Tibial artery (tissue), 4 donors: Measurements from ENCODE around the gene ZNF343.

ENCODE experiments used
- DNase-seq, 2 donors: peaks; one replicate each; pipeline ENCODE4 v3.0.0-alpha.2; 2019
- H3K27ac ChIP-seq, 2 donors: fragments of 200-600 bp; sonication (generic) in 1 of 2; 1 replicate in 1 of 2; 2 replicates in 1 of 2; pipeline ENCODE4 v1.5.1; 2018 to 2019; ENCODE audit warnings: mild to moderate bottlenecking in 1 of 2
- H3K27me3 ChIP-seq, 2 donors: fragments of 200-600 bp; sonication (generic) in 1 of 2; one replicate each; pipeline versions ENCODE4 v1.5.1 to v1.6.0; 2016 to 2019
- H3K36me3 ChIP-seq, 3 donors: fragments of 200-600 bp; sonication (generic) in 2 of 3; one replicate each; pipeline ENCODE4 v1.5.1; 2016 to 2019; ENCODE audit warnings: mild to moderate bottlenecking in 2 of 3
- H3K4me1 ChIP-seq, 4 donors: fragments of 200-600 bp; sonication (generic) in 2 of 4; 1 replicate in 3 of 4; 2 replicates in 1 of 4; pipeline ENCODE4 v1.5.1; 2016 to 2019
- H3K4me3 ChIP-seq, 2 donors: fragments of 200-600 bp; sonication (generic) in 1 of 2; 1 replicate in 1 of 2; 2 replicates in 1 of 2; pipeline ENCODE4 v1.5.1; 2018 to 2019; ENCODE audit warnings: mild to moderate bottlenecking in 2 of 2
- H3K9me3 ChIP-seq, 3 donors: fragments of 200-600 bp; sonication (generic) in 1 of 3; one replicate each; pipeline ENCODE4 v1.5.1; 2016 to 2019
- CTCF ChIP-seq, 2 experiments: fragments of 200-600 bp in 1 of 2; fragments of 450-650 bp in 1 of 2; IDR thresholded peaks; one replicate each; pipeline ENCODE4 v1.5.1; 2017 to 2019; ENCODE audit warnings: antibody characterized with exemption in 2 of 2, mild to moderate bottlenecking in 1 of 2, moderate library complexity in 1 of 2
- intact Hi-C: fragments of 100-400 bp; cut with DNase I; formaldehyde crosslinking; loops from one replicate; pipeline ENCODE4 v1.15.0; 2023; ENCODE audit warnings: low total_unique reads

The ZNF343 gene

GRCh38 chr20:2508631-2509467 lies at the start of gene ZNF343:
TSS of gene ZNF343 (minus strand) at chr20:2508915. CDS start at chr20:2493895, 15,020 bp downstream.
- no peaks in the 10 kb centered on the region for H3K27me3 ChIP-seq
- intact Hi-C loops, result no loop called here
- H3K27ac ChIP-seq, result peak within 1 kb of the TSS; percentile 88
- H3K36me3 ChIP-seq, result no peaks in the 10 kb centered on the region
- peaks cover 0 to 16% (median 9%) of the 10 kb centered on the region in 4 donors for H3K4me1 ChIP-seq
- no peak for TF ChIP-seq CTCF (IDR thresholded peaks at IDR 0.05)
- H3K4me3 ChIP-seq, result peak within 1 kb of the TSS; percentile 73 to 81
- no peaks in the 10 kb centered on the region for H3K9me3 ChIP-seq
- peak; percentile 80 to 87 for DNase-seq

- Histone ChIP-seq H3K27ac (no peak overlapping the region), H3K36me3 (no peaks in the 10 kb centered on the region), H3K9me3 (no peaks in the 10 kb centered on the region), H3K4me1 (peaks cover 0 to 10% (median 4%) of the 10 kb centered on the region in 4 donors), H3K4me3 (no peak overlapping the region), H3K27me3 (peaks cover 0 to 47% of the 10 kb centered on the region in 2 donors)
- no peak for DNase-seq
- intact Hi-C loops, result no loop called here
- no peak for TF ChIP-seq CTCF (IDR thresholded peaks at IDR 0.05)
Observed at GRCh38 chr20:2557873-2558580, 49.3 kb upstream of the ZNF343 start.

GRCh38 chr20:2545594-2545993 lies 36.9 kb upstream of the ZNF343 start:
- Histone ChIP-seq H3K4me3 (no peak overlapping the region), H3K27ac (no peak overlapping the region), H3K36me3 (no peaks in the 10 kb centered on the region), H3K9me3 (no peaks in the 10 kb centered on the region), H3K4me1 (no peaks in the 10 kb centered on the region), H3K27me3 (peaks cover 0 to 7% of the 10 kb centered on the region in 2 donors)
- TF ChIP-seq CTCF (IDR thresholded peaks at IDR 0.05), result no peak
- intact Hi-C loops, result no loop called here
- DNase-seq, result no peak

- TF ChIP-seq CTCF (IDR thresholded peaks at IDR 0.05), result no peak
- no peak for DNase-seq
- no peaks in the 10 kb centered on the region for H3K36me3 ChIP-seq
- H3K4me3 ChIP-seq, result no peak overlapping the region
- H3K27ac ChIP-seq, result no peak overlapping the region
- intact Hi-C loops, result no loop called here
- no peaks in the 10 kb centered on the region for H3K4me1 ChIP-seq
- H3K9me3 ChIP-seq, result no peaks in the 10 kb centered on the region
- peaks cover 0 to 7% of the 10 kb centered on the region in 2 donors for H3K27me3 ChIP-seq
Observed at GRCh38 chr20:2544211-2544610, 35.5 kb upstream of the ZNF343 start.

- Histone ChIP-seq H3K4me1 (no peaks in the 10 kb centered on the region), H3K4me3 (no peak overlapping the region), H3K27me3 (peaks cover 0 to 19% of the 10 kb centered on the region in 2 donors), H3K27ac (no peak overlapping the region), H3K36me3 (no peaks in the 10 kb centered on the region), H3K9me3 (no peaks in the 10 kb centered on the region)
- DNase-seq, result no peak
- intact Hi-C loops, result no loop called here
- TF ChIP-seq CTCF (IDR thresholded peaks at IDR 0.05), result no peak
Observed at GRCh38 chr20:2542361-2542760, 33.6 kb upstream of the ZNF343 start.
